ENCODE measurements around the gene PEX16.

GRCh38 chr11:45886816-45887520 is 30.7 kb downstream of the PEX16 start:
- TF ChIP-seq REST (IDR thresholded peaks at IDR 0.05; ENCODE audit: borderline replicate concordance) (no peak), CTCF (IDR thresholded peaks at IDR 0.05; ENCODE audit: poor library complexity, severe bottlenecking) (no peak), EZH2 (IDR thresholded peaks at IDR 0.05; ENCODE audit: borderline replicate concordance, insufficient read depth, low read length, poor library complexity, severe bottlenecking) (no peak), TAF1 (IDR thresholded peaks at IDR 0.05; ENCODE audit: low read depth) (no peak)
